GM13976 (cell line): ENCODE results near the gene JUP.
"Not testable (repeated sequence)": the region's sequence is repeated elsewhere in the genome, so short reads cannot be mapped to it uniquely, and the experiment has no call there.

Source experiments
- DNase-seq: peaks from one replicate; pipeline ENCODE4 v3.0.0; 2012; ENCODE audit warnings: low spot score
- in situ Hi-C: fragments of 300-500 bp; cut with MboI; formaldehyde crosslinking; loops from one replicate; pipeline ENCODE4 v1.12.0; 2022; ENCODE audit warnings: low sequenced_read_pairs, mixed read lengths, inconsistent platforms; ENCODE audit not compliant: unreplicated experiment
- TF ChIP-seq, protein P1 (sequence below): IDR thresholded peaks from 2 replicates; pipeline ENCODE4 v1.5.1; 2012; ENCODE audit warnings: borderline replicate concordance, mild to moderate bottlenecking; ENCODE audit not compliant: insufficient read depth; ENCODE audit errors: extremely low read depth, missing control alignments, control extremely low read depth

JUP gene

DNA sequence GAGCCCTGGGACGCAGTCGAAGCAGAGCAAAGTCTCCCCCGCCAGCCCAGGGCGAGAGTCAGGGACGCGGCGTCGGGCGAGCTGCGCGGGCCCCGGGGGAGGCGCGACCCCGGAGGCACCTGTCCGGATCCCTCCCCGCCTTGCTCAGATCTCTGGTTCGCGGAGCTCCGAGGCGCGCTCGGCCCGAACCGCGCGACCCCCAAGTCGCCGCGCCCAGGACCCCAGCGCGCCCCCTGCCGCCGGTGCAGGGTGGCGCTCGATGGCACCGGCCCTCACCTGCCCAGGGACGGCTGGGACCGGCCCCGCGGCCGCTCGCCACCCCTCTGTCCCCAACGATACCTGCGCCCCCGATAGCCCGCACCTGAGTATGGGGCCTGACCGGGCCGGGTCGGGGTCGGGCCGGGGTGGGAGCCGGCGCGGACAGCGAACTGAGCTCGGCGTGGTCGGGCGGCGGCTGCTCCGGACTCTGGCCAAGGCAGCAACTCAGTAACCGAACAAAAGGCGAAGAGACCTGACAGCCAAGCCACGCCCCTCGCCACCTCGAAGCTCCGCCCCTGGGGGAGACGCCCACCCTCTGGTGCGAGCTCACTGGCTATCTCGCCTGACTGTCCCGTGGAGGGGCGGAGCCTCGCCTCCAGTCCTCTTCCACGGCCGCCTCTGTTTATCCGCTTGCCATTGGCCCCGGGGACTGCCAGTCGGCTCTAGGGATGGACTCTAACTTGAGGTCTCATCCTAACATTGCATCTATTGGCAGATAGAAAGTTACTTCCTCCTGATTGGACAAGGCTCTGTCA lies at the start of gene JUP:
JUP (minus strand) TSS at position 485 of the 794 bp plus-strand sequence. CDS start 14,857 bp downstream, outside the sequence.
- in situ Hi-C loops, result no loop called here
- TF ChIP-seq, protein P1, sequence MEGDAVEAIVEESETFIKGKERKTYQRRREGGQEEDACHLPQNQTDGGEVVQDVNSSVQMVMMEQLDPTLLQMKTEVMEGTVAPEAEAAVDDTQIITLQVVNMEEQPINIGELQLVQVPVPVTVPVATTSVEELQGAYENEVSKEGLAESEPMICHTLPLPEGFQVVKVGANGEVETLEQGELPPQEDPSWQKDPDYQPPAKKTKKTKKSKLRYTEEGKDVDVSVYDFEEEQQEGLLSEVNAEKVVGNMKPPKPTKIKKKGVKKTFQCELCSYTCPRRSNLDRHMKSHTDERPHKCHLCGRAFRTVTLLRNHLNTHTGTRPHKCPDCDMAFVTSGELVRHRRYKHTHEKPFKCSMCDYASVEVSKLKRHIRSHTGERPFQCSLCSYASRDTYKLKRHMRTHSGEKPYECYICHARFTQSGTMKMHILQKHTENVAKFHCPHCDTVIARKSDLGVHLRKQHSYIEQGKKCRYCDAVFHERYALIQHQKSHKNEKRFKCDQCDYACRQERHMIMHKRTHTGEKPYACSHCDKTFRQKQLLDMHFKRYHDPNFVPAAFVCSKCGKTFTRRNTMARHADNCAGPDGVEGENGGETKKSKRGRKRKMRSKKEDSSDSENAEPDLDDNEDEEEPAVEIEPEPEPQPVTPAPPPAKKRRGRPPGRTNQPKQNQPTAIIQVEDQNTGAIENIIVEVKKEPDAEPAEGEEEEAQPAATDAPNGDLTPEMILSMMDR, result peak; percentile 38
- DNase-seq, result peak; percentile 98

GRCh38 chr17:41835800-41836549 lies 49.5 kb upstream of the JUP start, which contains the start of gene NT5C3B:
Gene NT5C3B, minus strand, starts transcription at chr17:41836232. Its CDS starts 39 bp downstream, at chr17:41836193.
- in situ Hi-C loops, result no loop called here
- DNase-seq, result peak; percentile 90
- TF ChIP-seq, protein P1, result no peak

DNA sequence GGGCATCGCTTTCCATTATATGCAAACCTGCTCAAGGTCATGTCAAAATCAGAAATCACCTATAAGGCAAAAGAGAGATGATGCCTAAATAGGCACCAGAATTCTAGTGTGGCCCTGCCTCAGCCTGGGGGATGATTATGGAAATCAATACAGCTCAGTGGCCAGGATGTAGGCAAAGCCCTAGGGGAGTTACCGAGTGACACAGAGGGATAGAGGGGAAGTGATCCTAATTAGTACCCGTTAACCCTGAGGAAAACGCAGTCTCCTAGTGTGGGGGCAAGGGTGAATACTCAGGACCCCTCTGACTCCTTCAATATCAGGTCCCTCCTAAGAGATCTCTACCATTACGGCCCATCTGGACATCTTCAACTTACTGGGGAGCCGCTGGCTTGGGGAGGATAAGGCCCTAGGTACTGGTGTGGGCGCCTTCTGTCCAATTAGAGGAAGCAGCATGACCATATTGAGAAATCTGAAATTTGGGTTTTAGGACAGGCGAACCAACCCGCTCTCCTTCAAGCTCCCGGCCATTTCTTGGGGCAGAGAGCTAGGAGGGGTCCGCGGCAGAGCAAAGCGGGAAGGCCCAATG lies 48.8 kb upstream of the JUP start:
- TF ChIP-seq, protein P1, result no peak
- no peak for DNase-seq
- in situ Hi-C loops, result no loop called here

DNA sequence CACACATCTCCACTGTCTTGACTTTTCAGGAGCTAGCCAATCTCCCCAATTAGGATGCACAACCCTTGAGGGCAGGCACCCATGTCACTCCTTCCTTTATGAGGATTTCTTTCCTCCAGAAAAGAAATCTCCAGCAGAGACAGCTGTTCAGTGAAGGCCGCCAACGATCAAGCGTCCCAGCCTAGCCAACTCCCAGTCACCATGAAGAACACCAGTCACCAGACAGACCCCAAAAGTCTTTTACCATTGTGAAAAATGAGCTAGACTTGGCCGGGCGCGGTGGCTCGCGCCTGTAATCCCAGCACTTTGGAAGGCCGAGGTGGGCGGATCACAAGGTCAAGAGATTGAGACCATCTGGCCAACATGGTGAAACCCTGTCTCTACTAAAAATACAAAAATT lies 43.5 kb upstream of the JUP start:
- not testable (repeated sequence) for DNase-seq

DNA sequence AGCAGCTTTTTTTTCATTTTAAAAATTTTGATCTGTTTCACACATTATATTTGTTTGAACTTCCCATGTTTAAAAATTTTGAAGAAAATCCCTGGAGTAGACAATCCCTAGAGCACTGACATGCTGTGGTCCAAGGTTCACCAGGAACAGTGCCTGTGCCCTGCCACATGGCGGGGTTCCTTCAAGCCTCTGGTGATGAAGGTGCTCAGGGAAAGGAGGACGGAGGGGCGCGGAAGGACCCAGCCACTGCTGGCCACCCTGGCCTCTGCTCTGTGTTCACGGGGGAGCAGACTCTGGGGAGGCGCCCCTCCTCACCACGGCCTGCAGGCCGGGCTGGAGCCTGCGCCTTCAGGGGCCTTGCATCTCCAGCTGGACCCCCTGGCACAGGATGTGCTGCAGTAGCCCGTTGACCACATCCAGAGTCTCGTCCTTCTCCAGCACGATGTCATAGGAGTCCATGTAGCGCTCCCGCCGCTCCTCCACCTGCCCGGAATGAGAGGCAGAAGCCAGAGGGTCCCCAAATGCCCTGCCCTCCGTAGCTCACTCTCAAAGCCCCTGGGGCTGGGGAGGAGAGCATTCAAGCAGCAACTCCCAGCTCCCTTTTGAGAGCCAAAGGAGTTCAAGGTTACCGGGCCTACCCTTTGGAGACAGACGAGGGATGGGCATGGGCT lies 38.8 kb upstream of the JUP start:
- TF ChIP-seq, protein P1, result no peak
- in situ Hi-C loops, result no loop called here
- DNase-seq, result no peak

More for the DNA sequence above, 43.5 kb upstream of the JUP start:
- in situ Hi-C loops, result not testable (repeated sequence)

GRCh38 chr17:41824086-41824485 lies 37.6 kb upstream of the JUP start:
- no peak for DNase-seq
- in situ Hi-C loops, result no loop called here
- TF ChIP-seq, protein P1, result no peak
